ENCODE results near the gene ZNF615. TPM values are rescaled to one million over a fixed set of nuclear protein-coding genes. Genes with fewer than 3 reads are reported as not detected.

The ZNF615 gene
- total RNA-seq, result 9.6 and 10.4 TPM in 2 replicates

DNA sequence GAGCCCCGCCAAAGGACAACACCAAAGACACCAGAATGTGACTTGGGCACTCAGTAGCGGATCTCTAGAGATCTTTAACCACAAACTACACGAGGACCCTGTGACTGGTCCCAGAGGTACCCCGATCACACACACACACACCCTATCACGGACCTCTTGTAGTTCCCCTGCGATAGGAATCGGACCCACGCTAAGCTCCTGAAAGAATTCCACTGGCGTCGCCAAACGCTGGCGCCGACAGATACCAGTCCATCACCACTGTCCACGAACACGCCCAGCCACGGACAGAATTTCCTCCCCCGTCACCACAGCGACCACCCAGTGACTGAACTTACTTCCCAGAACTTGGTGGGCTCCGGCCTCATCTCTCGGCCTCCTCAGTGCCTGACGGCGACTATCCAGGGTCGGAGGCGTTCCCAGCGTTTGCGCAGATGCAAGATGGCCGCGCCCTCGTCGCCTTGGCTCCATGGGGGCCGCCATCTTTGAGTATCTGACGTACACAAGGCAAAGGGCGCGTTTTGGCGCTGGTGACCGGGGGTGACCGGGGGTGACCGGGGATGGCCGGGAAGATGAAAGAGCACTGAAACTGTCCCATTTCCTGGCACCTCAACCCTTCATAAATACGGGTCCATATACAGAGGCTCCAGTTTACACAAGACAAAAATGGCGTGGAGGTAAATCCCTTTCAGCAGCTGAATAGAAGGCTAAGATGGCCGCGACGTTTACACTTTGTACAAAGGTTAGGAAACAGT is at the start of gene ZNF615:
Gene ZNF615, minus strand, starts transcription at position 406 of the 752 bp plus-strand sequence. CDS start 4,500 bp downstream, outside the sequence.

GRCh38 chr19:52048555-52049501 is 40.8 kb upstream of the ZNF615 start, which contains the start of gene ZNF432:
ZNF432 (minus strand) TSS chr19:52048838; CDS start chr19:52046868, 1,970 bp downstream.

GRCh38 chr19:52028027-52028779 is 20.2 kb upstream of the ZNF615 start, which contains the start of gene ZNF614:
ZNF614 (minus strand) TSS chr19:52028379; CDS start chr19:52025745, 2,634 bp downstream.

DNA sequence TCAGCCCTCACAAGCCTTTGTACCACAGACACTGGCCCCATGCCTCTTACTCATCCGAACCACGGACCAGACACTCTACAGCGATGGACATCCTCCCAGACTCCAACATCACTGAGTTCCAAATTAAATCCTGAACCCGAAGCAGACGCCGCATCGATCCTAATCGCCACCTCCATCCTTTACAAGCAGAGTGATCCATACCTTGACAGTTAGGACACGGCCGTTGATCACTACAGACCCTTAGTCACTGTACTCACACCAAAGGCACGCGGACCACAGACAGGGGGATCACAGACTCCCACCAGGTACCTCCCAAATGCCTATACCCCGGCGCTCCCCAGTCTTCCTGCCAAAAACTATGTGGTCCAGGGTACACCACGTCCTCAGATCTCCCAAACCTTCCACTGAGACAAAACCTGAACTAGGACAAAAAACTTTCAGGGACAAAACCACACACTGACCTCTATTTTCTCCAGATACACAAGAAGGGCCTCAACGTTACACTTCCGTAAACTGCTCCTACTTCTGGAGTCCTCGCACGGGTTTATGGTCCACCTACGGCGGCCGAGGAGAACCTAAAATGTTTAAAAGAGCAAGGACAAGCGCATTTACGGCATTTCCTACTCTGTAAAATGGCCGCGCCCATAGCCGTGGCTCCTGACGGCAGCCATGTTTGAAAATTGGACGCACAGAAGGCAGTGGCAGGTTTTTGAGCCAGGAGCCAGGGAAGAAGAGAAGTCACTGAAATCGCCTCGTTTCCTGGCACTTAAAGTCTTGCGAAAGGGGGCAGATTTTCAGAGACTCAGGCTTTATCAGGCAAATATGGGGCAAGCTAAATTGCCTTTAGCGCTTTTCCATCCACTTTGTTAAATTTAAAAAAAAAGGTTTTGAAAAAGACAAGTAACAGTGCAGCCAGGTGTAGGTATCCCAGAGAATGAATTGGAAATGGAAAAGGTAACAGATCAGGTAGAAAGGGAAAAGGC is 21.4 kb downstream of the ZNF615 start, which contains the start of gene ZNF350:
Gene ZNF350, minus strand, starts transcription at position 532 of the 983 bp plus-strand sequence. CDS start 12,480 bp downstream, outside the sequence.

Other genes with a start within 250 kb of the ZNF615 start
- gene FPR2, start 247.0 kb downstream of the ZNF615 start, total RNA-seq, result not detected in 2 replicates
- not detected in 2 replicates for gene FPR3, start 213.1 kb downstream of the ZNF615 start, total RNA-seq
- 3.9 and 4.3 TPM in 2 replicates for gene ZNF577, start 120.3 kb downstream of the ZNF615 start, total RNA-seq
- 7.0 and 8.1 TPM in 2 replicates for gene ZNF649, start 103.2 kb downstream of the ZNF615 start, total RNA-seq
- gene ZNF613, start 80.7 kb downstream of the ZNF615 start, total RNA-seq, result 5.8 and 6.7 TPM in 2 replicates
- 5.3 and 8.9 TPM in 2 replicates for gene ZNF350, start 21.4 kb downstream of the ZNF615 start, total RNA-seq
- gene ZNF614, start 20.2 kb upstream of the ZNF615 start, total RNA-seq, result 8.2 and 9.0 TPM in 2 replicates
- gene ZNF432, start 40.6 kb upstream of the ZNF615 start, total RNA-seq, result 7.0 and 8.1 TPM in 2 replicates
- 32.4 and 34.7 TPM in 2 replicates for gene ZNF841, start 87.6 kb upstream of the ZNF615 start, total RNA-seq
- gene ZNF616, start 131.7 kb upstream of the ZNF615 start, total RNA-seq, result 7.5 and 15.3 TPM in 2 replicates
- gene ZNF836, start 163.4 kb upstream of the ZNF615 start, total RNA-seq, result 4.3 and 6.3 TPM in 2 replicates
- gene PPP2R1A, start 181.8 kb upstream of the ZNF615 start, total RNA-seq, result 175 and 233 TPM in 2 replicates

Data from tracheal epithelial cell (primary cell).